DOHH2 (cell line): ENCODE data around the gene IFNAR1.

Source experiments
- CTCF ChIP-seq: fragments of 200-600 bp; sonication (generic); IDR thresholded peaks from one replicate; pipeline ENCODE4 v1.5.1; 2014; ENCODE audit warnings: antibody characterized with exemption, mild to moderate bottlenecking, low read depth, low read length; ENCODE audit not compliant: poor library complexity, severe bottlenecking
- EZH2phosphoT487 ChIP-seq: fragments of 200-600 bp; sonication (generic); IDR thresholded peaks from 2 replicates; pipeline ENCODE4 v1.6.1; 2017; ENCODE audit warnings: borderline replicate concordance, mild to moderate bottlenecking, antibody characterized with exemption, low read length, moderate library complexity, mixed read lengths

GRCh38 chr21:33359446-33359845, 34.7 kb downstream of the IFNAR1 start:
- TF ChIP-seq CTCF (no peak), EZH2phosphoT487 (no peak)
